Osteoblast (primary cell): Measurements from ENCODE around the gene CUL4A. TPM values are rescaled to one million over a fixed set of nuclear protein-coding genes. Genes with fewer than 3 reads are reported as not detected.

Experiments
- DNase-seq: peaks from one replicate; pipeline ENCODE4 v3.0.0; 2011; ENCODE audit warnings: low spot score, mixed read lengths; ENCODE audit not compliant: insufficient read length; ENCODE audit errors: missing footprints
- H2AFZ ChIP-seq: 2 replicates; pipeline ENCODE4 v1.6.0; 2011; ENCODE audit warnings: mild to moderate bottlenecking, low read length
- H3K27ac ChIP-seq: 2 replicates; pipeline ENCODE4 v1.5.1; 2011; ENCODE audit warnings: mild to moderate bottlenecking, low read depth, low read length, moderate library complexity
- H3K27me3 ChIP-seq: 2 replicates; pipeline ENCODE4 v1.6.0; 2012; ENCODE audit warnings: mild to moderate bottlenecking, control low read depth, inconsistent platforms, low read length, moderate library complexity; ENCODE audit not compliant: insufficient read depth
- H3K36me3 ChIP-seq: 2 replicates; pipeline ENCODE4 v1.5.1; 2011; ENCODE audit warnings: mild to moderate bottlenecking, low read length, control low read depth, moderate library complexity; ENCODE audit not compliant: insufficient read depth
- H3K4me1 ChIP-seq: 2 replicates; pipeline ENCODE4 v1.5.1; 2011; ENCODE audit warnings: mild to moderate bottlenecking, low read length, control low read depth, moderate library complexity; ENCODE audit not compliant: insufficient read depth
- H3K4me2 ChIP-seq: 2 replicates; pipeline ENCODE4 v1.6.0; 2011; ENCODE audit warnings: mild to moderate bottlenecking, low read length; ENCODE audit not compliant: insufficient read depth
- H3K4me3 ChIP-seq: fragments of 200-600 bp; sonication (generic); 3 replicates; pipeline ENCODE4 v1.5.1; 2012; ENCODE audit warnings: mild to moderate bottlenecking, low read length, inconsistent platforms; ENCODE audit not compliant: insufficient read depth
- H3K79me2 ChIP-seq: 2 replicates; pipeline ENCODE4 v1.6.0; 2012; ENCODE audit warnings: mild to moderate bottlenecking, low read length, control low read depth, inconsistent platforms; ENCODE audit not compliant: insufficient read depth
- H3K9me3 ChIP-seq: 2 replicates; pipeline ENCODE4 v1.5.1; 2011; ENCODE audit warnings: low read depth, low read length, control low read depth
- H4K20me1 ChIP-seq: 2 replicates; pipeline ENCODE4 v1.6.0; 2012; ENCODE audit warnings: mild to moderate bottlenecking, low read length, control low read depth; ENCODE audit not compliant: insufficient read depth
- total RNA-seq: library from RNA; depleted of rRNA; stranded (reverse); fragments of >200 nt; gene quantifications from 2 replicates; pipeline ENCODE4 v1.2.3, GENCODE V29; 2012
- TF ChIP-seq, protein P1 (sequence below): IDR thresholded peaks from 2 replicates; pipeline ENCODE4 v1.5.1; 2011; ENCODE audit warnings: mild to moderate bottlenecking, low read depth, low read length, moderate library complexity; ENCODE audit errors: extremely low read depth

The CUL4A gene
- total RNA-seq, 1 donor, result 128 TPM

DNA sequence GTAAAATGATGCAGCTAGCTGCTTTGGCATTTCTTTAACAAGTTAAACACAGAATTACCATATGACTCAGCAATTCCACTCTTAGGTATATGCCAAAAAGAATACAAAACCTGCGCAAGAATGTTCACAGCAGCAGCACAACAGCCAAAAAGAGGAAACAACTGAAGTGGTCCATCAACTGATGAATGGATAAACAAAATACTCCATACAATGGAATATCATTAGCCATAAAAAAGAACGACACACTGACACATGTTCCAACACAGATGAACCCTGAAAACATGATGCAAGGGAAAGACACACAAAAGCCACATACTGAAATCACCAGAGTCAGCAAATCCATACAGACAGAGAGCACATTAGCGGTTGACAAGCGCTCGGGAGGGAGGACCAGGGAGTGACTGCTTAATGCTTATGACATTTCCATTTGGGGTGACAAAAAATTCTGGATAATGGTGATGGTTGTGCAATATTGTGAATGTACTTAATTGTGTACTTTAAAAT, 3.9 kb upstream of the CUL4A start:
- Histone ChIP-seq H4K20me1 (peaks cover 37% of the 10 kb centered on the region), H3K27me3 (no peaks in the 10 kb centered on the region), H3K36me3 (no peaks in the 10 kb centered on the region), H3K4me3 (no peak overlapping the region), H3K4me2 (peak overlapping the region; percentile 29), H3K27ac (peak overlapping the region; percentile 16), H3K4me1 (peaks cover 30% of the 10 kb centered on the region), H3K79me2 (peaks cover 90% of the 10 kb centered on the region), H3K9me3 (no peaks in the 10 kb centered on the region), H2AFZ (no peak overlapping the region)
- TF ChIP-seq, protein P1, sequence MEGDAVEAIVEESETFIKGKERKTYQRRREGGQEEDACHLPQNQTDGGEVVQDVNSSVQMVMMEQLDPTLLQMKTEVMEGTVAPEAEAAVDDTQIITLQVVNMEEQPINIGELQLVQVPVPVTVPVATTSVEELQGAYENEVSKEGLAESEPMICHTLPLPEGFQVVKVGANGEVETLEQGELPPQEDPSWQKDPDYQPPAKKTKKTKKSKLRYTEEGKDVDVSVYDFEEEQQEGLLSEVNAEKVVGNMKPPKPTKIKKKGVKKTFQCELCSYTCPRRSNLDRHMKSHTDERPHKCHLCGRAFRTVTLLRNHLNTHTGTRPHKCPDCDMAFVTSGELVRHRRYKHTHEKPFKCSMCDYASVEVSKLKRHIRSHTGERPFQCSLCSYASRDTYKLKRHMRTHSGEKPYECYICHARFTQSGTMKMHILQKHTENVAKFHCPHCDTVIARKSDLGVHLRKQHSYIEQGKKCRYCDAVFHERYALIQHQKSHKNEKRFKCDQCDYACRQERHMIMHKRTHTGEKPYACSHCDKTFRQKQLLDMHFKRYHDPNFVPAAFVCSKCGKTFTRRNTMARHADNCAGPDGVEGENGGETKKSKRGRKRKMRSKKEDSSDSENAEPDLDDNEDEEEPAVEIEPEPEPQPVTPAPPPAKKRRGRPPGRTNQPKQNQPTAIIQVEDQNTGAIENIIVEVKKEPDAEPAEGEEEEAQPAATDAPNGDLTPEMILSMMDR, result no peak
- no peak for DNase-seq

DNA sequence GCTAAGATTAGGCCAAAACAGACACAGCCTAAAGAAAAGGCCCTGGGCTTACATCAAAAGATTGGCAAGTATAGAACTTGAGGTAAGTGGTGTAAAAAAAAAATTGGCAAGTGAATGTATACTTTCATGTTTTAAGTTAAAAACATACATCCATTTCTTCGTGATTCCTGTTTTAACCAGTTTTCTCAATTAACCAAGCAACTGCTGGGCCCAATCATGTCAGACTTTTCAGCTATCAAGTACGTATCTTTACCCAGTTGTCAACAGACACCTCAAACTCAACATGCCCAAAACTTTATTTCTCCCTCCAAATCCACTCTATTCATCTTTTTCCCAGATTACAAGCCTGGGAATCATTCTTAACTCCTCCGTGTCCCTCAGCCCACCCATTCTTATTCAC, 2.0 kb upstream of the CUL4A start:
- peak overlapping the region; percentile 91 for H3K27ac ChIP-seq
- H4K20me1 ChIP-seq, result peaks cover 39% of the 10 kb centered on the region

DNA sequence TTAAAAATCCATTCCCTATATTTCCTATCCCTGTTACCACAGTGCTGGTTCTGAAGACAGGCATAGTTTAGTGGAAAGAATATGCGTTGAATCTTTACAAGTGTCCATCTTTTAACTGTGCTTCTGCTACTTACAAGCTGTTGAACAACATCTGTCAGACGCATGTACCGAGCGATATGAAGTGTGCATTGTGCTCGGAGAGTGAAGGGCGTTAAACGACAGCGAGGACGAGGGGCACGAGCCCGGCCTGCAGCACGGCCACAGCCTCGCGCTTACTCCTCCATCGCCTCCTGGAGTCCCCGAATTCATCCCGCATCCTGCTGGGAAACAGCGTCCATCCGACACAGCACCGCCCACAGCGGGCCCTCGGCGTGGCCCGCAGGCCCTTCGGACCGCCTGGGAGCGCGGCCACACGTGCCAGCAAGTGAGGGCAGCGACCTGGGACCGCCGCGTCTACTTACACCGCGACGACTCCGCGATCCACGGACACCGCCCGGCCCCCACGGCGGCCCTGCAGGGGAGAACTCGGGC, 1.5 kb upstream of the CUL4A start:
- Histone ChIP-seq H3K27me3 (no peaks in the 10 kb centered on the region), H2AFZ (peak overlapping the region; percentile 89), H4K20me1 (peaks cover 40% of the 10 kb centered on the region), H3K36me3 (peaks cover 5% of the 10 kb centered on the region), H3K27ac (peak overlapping the region; percentile 91), H3K79me2 (peaks cover 90% of the 10 kb centered on the region), H3K4me3 (peak overlapping the region; percentile 94), H3K4me2 (peak overlapping the region; percentile 99), H3K9me3 (no peaks in the 10 kb centered on the region), H3K4me1 (peaks cover 36% of the 10 kb centered on the region)
- peak; percentile 85 for DNase-seq
- TF ChIP-seq, protein P1, result no peak

More for the DNA sequence above, 2.0 kb upstream of the CUL4A start:
- DNase-seq, result peak; percentile 38
- H2AFZ ChIP-seq, result peak overlapping the region; percentile 89
- H3K4me1 ChIP-seq, result peaks cover 36% of the 10 kb centered on the region
- peak overlapping the region; percentile 94 for H3K4me3 ChIP-seq
- TF ChIP-seq, protein P1, result no peak
- H3K79me2 ChIP-seq, result peaks cover 90% of the 10 kb centered on the region
- peak overlapping the region; percentile 99 for H3K4me2 ChIP-seq
- H3K27me3 ChIP-seq, result no peaks in the 10 kb centered on the region
- no peaks in the 10 kb centered on the region for H3K9me3 ChIP-seq
- H3K36me3 ChIP-seq, result peaks cover 5% of the 10 kb centered on the region

DNA sequence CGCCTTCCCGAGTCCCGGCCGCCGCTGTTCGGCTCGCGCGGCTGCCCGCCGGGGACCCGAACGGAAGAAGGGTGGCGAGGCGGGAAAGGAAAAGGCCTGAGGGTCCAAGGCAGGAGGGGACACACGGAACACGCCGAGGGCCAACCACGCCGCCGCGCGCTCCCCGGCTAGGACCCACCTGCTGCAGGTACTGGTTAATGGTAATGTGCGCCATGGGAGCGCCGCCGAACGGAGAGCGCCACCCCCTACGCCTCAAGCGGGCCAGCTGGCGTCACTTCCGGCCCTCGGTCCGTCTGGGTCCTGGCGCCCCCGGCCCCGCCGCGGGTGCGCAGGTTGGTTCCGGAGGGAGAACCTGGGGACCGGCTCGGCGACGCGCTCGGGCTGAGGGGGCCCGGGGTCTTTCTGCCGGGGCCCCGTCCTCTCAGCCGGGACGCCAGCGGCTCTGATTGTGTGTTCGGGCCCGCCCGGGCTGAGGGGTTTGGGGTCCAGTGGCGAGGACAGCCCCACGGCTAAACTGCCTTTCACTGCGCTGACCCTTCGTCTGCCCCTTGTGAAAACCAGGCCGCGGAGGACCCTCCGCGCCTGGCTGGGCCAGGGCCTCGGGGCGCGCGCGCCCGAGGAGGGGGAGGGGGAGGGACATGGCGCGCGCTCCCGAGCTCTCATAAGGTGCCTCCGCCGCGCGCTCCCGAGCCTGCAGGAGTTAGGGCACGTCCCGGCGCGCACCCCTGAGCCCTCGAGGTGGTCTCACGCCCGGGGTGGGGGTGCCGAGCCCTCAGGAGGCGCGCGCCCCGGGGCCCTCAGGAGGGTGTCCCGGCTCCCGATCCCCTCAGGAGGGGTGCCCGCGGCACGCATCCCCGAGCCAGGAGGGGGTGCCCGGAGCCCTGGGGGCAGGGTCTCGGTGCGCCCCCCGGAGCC, 735 bp upstream of the CUL4A start, which contains the start of gene PCID2:
TSS of gene PCID2 (minus strand) at position 249 of the 915 bp plus-strand sequence. CDS start at position 214, 35 bp downstream.
- Histone ChIP-seq H2AFZ (peak within 1 kb of the TSS; percentile 89), H3K36me3 (peaks cover 5% of the 10 kb centered on the region), H3K27me3 (no peaks in the 10 kb centered on the region), H3K4me2 (peak within 1 kb of the TSS; percentile 99), H3K4me1 (peaks cover 33% of the 10 kb centered on the region), H3K9me3 (no peaks in the 10 kb centered on the region), H3K4me3 (peak within 1 kb of the TSS; percentile 94), H3K27ac (peak within 1 kb of the TSS; percentile 91), H4K20me1 (peaks cover 40% of the 10 kb centered on the region), H3K79me2 (peaks cover 90% of the 10 kb centered on the region)
- DNase-seq, result peak; percentile 96
- TF ChIP-seq, protein P1, result no peak
